H1 (cell line): Measurements from ENCODE around the gene OGFOD3. TPM values are rescaled to one million over a fixed set of nuclear protein-coding genes. Genes with fewer than 3 reads are reported as not detected.

ENCODE experiments used
- CTCF ChIA-PET: fragments of 300-600 bp; sonication (Branson Sonifier 250); formaldehyde crosslinking; loops from one replicate; lab custom pipeline; 2021; ENCODE audit not compliant: partially characterized antibody; lab: Charles Lee
- POLR2A ChIA-PET: fragments of 300-600 bp; sonication (Branson Sonifier 250); formaldehyde crosslinking; loops from one replicate; lab custom pipeline; 2021; ENCODE audit warnings: inconsistent platforms; ENCODE audit not compliant: partially characterized antibody; lab: Charles Lee
- DNase-seq, 2 experiments: peaks; one replicate each; pipeline versions ENCODE4 v3.0.0 to v3.0.0-alpha.2; 2010 to 2022; ENCODE audit warnings: low spot score in 2 of 2, low read depth in 1 of 2, mixed read lengths in 1 of 2
- FAIRE-seq: peaks from 2 replicates; lab custom pipeline; 2011; peaks lifted over from hg19 to GRCh38; lab: Jason Lieb, UNC
- H2AFZ ChIP-seq: 2 replicates; pipeline ENCODE4 v1.8.1; 2012; ENCODE audit warnings: low read length, inconsistent platforms
- H2AK5ac ChIP-seq: 2 replicates; pipeline ENCODE4 v1.6.1; 2013; ENCODE audit warnings: low read depth, low read length
- H2BK120ac ChIP-seq: replicated peaks from 2 replicates; pipeline ENCODE3; 2013; ENCODE audit warnings: low read depth, low read length, inconsistent platforms
- H2BK12ac ChIP-seq: 2 replicates; pipeline ENCODE4 v1.6.1; 2013; ENCODE audit warnings: low read depth, low read length
- H2BK15ac ChIP-seq: 2 replicates; pipeline ENCODE4 v1.6.1; 2013; ENCODE audit warnings: low read length
- H2BK20ac ChIP-seq: 2 replicates; pipeline ENCODE4 v1.6.1; 2013; ENCODE audit warnings: low read length
- H2BK5ac ChIP-seq: 2 replicates; pipeline ENCODE4 v1.6.1; 2013; ENCODE audit warnings: low read depth, low read length
- H3K14ac ChIP-seq: 2 replicates; pipeline ENCODE4 v1.6.1; 2013; ENCODE audit warnings: inconsistent platforms; ENCODE audit not compliant: insufficient read length
- H3K18ac ChIP-seq: 2 replicates; pipeline ENCODE4 v1.6.1; 2013; ENCODE audit warnings: low read length; ENCODE audit errors: extremely low read depth
- H3K23ac ChIP-seq: 2 replicates; pipeline ENCODE4 v1.6.1; 2013; ENCODE audit warnings: inconsistent platforms; ENCODE audit not compliant: insufficient read length
- H3K23me2 ChIP-seq: 2 replicates; pipeline ENCODE4 v1.6.1; 2013; ENCODE audit warnings: low read depth, low read length
- H3K27ac ChIP-seq: 2 replicates; pipeline ENCODE4 v1.6.1; 2011; ENCODE audit warnings: low read depth, low read length, inconsistent platforms
- H3K27me3 ChIP-seq, 4 experiments: replicated peaks in 1 of 4; 1 replicate in 1 of 4; 2 replicates in 3 of 4; pipeline versions ENCODE4 v1.6.1 to v1.8.1; 2011 to 2013; ENCODE audit warnings: low read length in 3 of 4, mild to moderate bottlenecking in 3 of 4, inconsistent platforms in 2 of 4, mixed read lengths in 2 of 4, moderate library complexity in 1 of 4; ENCODE audit not compliant: control insufficient read depth in 3 of 4, insufficient read depth in 3 of 4; ENCODE audit errors: extremely low read depth in 1 of 4
- H3K36me3 ChIP-seq, 4 experiments: 2 replicates each; pipeline versions ENCODE4 v1.6.1 to v1.8.1; 2011 to 2013; ENCODE audit warnings: mild to moderate bottlenecking in 4 of 4, low read length in 3 of 4, moderate library complexity in 2 of 4, control low read depth in 1 of 4, inconsistent platforms in 1 of 4; ENCODE audit not compliant: insufficient read depth in 4 of 4, control insufficient read depth in 2 of 4
- H3K4ac ChIP-seq: replicated peaks from 2 replicates; pipeline ENCODE3; 2013; ENCODE audit warnings: low read length, low read depth, mixed read lengths, inconsistent platforms; ENCODE audit not compliant: insufficient read length
- H3K4me1 ChIP-seq, 4 experiments: replicated peaks in 1 of 4; 1 replicate in 1 of 4; 2 replicates in 3 of 4; pipeline versions ENCODE4 v1.6.1 to v1.8.1; 2011 to 2013; ENCODE audit warnings: low read length in 3 of 4, inconsistent platforms in 2 of 4, mixed read lengths in 1 of 4; ENCODE audit not compliant: insufficient read depth in 4 of 4, control insufficient read depth in 3 of 4
- H3K4me2 ChIP-seq, 2 experiments: 2 replicates each; pipeline versions ENCODE4 v1.6.1 to v1.8.1; 2011 to 2013; ENCODE audit warnings: low read depth in 2 of 2, low read length in 2 of 2, control low read depth in 1 of 2, inconsistent platforms in 1 of 2, mild to moderate bottlenecking in 1 of 2; ENCODE audit not compliant: insufficient read depth in 1 of 2
- H3K4me3 ChIP-seq, 4 experiments: fragments of 200-600, 300-600 bp in 1 of 4; sonication (generic), shearing (Covaris generic), sonication (Bioruptor Twin) in 1 of 4; 2 replicates each; pipeline versions ENCODE4 v1.5.1 to v1.8.1; 2011 to 2016; ENCODE audit warnings: low read length in 4 of 4, low read depth in 3 of 4, control low read depth in 2 of 4, inconsistent platforms in 2 of 4, mild to moderate bottlenecking in 2 of 4, mixed read lengths in 1 of 4, moderate library complexity in 1 of 4; ENCODE audit not compliant: insufficient read depth in 2 of 4; ENCODE audit errors: extremely low read depth in 1 of 4
- H3K56ac ChIP-seq: replicated peaks from 2 replicates; pipeline ENCODE3; 2013; ENCODE audit warnings: low read depth, mild to moderate bottlenecking, mixed read lengths, low read length, inconsistent platforms; ENCODE audit not compliant: insufficient read length
- H3K79me1 ChIP-seq: 2 replicates; pipeline ENCODE4 v1.6.1; 2013; ENCODE audit warnings: low read depth, low read length, control low read depth
- H3K79me2 ChIP-seq, 2 experiments: 2 replicates each; pipeline versions ENCODE4 v1.6.1 to v1.8.1; 2012 to 2013; ENCODE audit warnings: low read length in 2 of 2, mild to moderate bottlenecking in 2 of 2, inconsistent platforms in 1 of 2; ENCODE audit not compliant: insufficient read depth in 2 of 2, control insufficient read depth in 1 of 2
- H3K9ac ChIP-seq, 4 experiments: replicated peaks in 1 of 4; 1 replicate in 1 of 4; 2 replicates in 3 of 4; pipeline versions ENCODE4 v1.6.1 to v1.8.1; 2011 to 2013; ENCODE audit warnings: low read depth in 3 of 4, low read length in 3 of 4, control low read depth in 2 of 4, mild to moderate bottlenecking in 2 of 4, moderate library complexity in 2 of 4, inconsistent platforms in 1 of 4; ENCODE audit errors: extremely low read depth in 1 of 4
- H3K9me3 ChIP-seq, 2 experiments: 2 replicates each; pipeline versions ENCODE4 v1.6.1 to v1.8.1; 2012 to 2013; ENCODE audit warnings: mild to moderate bottlenecking in 2 of 2, moderate library complexity in 2 of 2, control low read depth in 1 of 2, inconsistent platforms in 1 of 2, low read depth in 1 of 2, low read length in 1 of 2, mixed read lengths in 1 of 2; ENCODE audit not compliant: insufficient read depth in 2 of 2
- H4K20me1 ChIP-seq, 2 experiments: replicated peaks in 1 of 2; 2 replicates each; pipeline versions ENCODE3 to v1.8.1; 2011 to 2013; ENCODE audit warnings: inconsistent platforms in 2 of 2, low read length in 2 of 2, mild to moderate bottlenecking in 1 of 2; ENCODE audit not compliant: insufficient read depth in 2 of 2, control insufficient read depth in 1 of 2
- H4K5ac ChIP-seq: 2 replicates; pipeline ENCODE4 v1.6.1; 2013; ENCODE audit warnings: low read length, low read depth, mixed read lengths, inconsistent platforms; ENCODE audit not compliant: insufficient read length
- H4K8ac ChIP-seq: 2 replicates; pipeline ENCODE4 v1.8.0; 2013; ENCODE audit warnings: mild to moderate bottlenecking, moderate library complexity, low read length, inconsistent platforms; ENCODE audit not compliant: insufficient read depth; ENCODE audit errors: extremely low read depth
- H4K91ac ChIP-seq: replicated peaks from 2 replicates; pipeline ENCODE3; 2013; ENCODE audit warnings: low read length, mixed read lengths, inconsistent platforms; ENCODE audit not compliant: insufficient read length
- CBX5 ChIP-seq: fragments of 300-800, 300-1000 bp; sonication (generic); IDR thresholded peaks from 2 replicates; pipeline ENCODE4 v1.7.1; 2016; ENCODE audit warnings: antibody characterized with exemption, low read length, low read depth
- E2F6 ChIP-seq: IDR thresholded peaks from 2 replicates; pipeline ENCODE4 v1.6.1; 2012; ENCODE audit warnings: inconsistent platforms
- HDAC2 ChIP-seq, 2 experiments: fragments of 300-600 bp in 1 of 2; sonication (generic) in 1 of 2; IDR thresholded peaks; 2 replicates each; pipeline ENCODE4 v1.6.1; 2011 to 2012; ENCODE audit warnings: low read depth in 2 of 2, low read length in 2 of 2, mild to moderate bottlenecking in 2 of 2, moderate library complexity in 2 of 2, borderline replicate concordance in 1 of 2, inconsistent platforms in 1 of 2
- PHF8 ChIP-seq: fragments of 200-600 bp; sonication (generic); conservative IDR thresholded peaks from 2 replicates; pipeline ENCODE4 v1.7.1; 2012; ENCODE audit warnings: low read depth, mild to moderate bottlenecking, inconsistent platforms, low read length, moderate library complexity
- POLR2A ChIP-seq, 2 experiments: IDR thresholded peaks; 1 replicate in 1 of 2; 2 replicates in 1 of 2; pipeline ENCODE4 v1.6.1; 2011; ENCODE audit warnings: low read depth in 2 of 2, low read length in 2 of 2, mild to moderate bottlenecking in 2 of 2; ENCODE audit errors: control extremely low read depth in 1 of 2
- SIN3A ChIP-seq, 2 experiments: IDR thresholded peaks in 1 of 2; conservative IDR thresholded peaks in 1 of 2; 2 replicates each; pipeline ENCODE4 v1.6.1; 2011 to 2012; ENCODE audit warnings: low read length in 2 of 2, improper control_type of control experiment in 1 of 2, low read depth in 1 of 2, mild to moderate bottlenecking in 1 of 2
- WGBS, 2 experiments: shearing (Covaris generic) in 1 of 2; methylation state at CpG; one replicate each; pipeline versions ENCODE4 v1.1.6 to v1.1.7; 2013 to 2015; ENCODE audit warnings: low lambda C conversion rate in 2 of 2, mixed read lengths in 2 of 2, inconsistent platforms in 1 of 2, low coverage in 1 of 2, missing lambda C conversion rate in 1 of 2; ENCODE audit not compliant: insufficient replicate concordance in 2 of 2, insufficient coverage in 1 of 2, insufficient read length in 1 of 2; ENCODE audit errors: extremely low coverage in 1 of 2, missing lambda C conversion rate in 1 of 2; 5-methylcytosine and 5-hydroxymethylcytosine counted together
- polyA plus RNA-seq, 7 experiments: library from polyadenylated mRNA; depleted of rRNA in 3 of 7; stranded (reverse) in 5 of 7; unstranded in 2 of 7; fragments of >200 nt in 5 of 7; fragments of 200-250 nt in 2 of 7; gene quantifications; 1 replicate in 5 of 7; 2 replicates in 1 of 7; 4 replicates in 1 of 7; pipeline versions ENCODE4 v1.2.1 to v1.2.3, GENCODE V29; 2011 to 2013; ENCODE audit warnings: missing spikeins in 2 of 7, mixed read lengths in 2 of 7
- total RNA-seq: library from RNA; stranded (reverse); fragmentation: NEBNext Ultra II Directional; extraction: Animal tissue kit (Norgen Biotek cat#: 25700); gene quantifications from 2 replicates; pipeline ENCODE4 v1.2.1, GENCODE V29; 2021
- TF ChIP-seq, protein P1 (sequence below): IDR thresholded peaks from 2 replicates; pipeline ENCODE4 v1.6.1; 2012; ENCODE audit warnings: low read length, inconsistent platforms

Gene OGFOD3
- total and polyA plus RNA-seq, 2 of the 8 experiments (the other 6 are each of a cell fraction or from before 2014, with no cell fraction given) = 21.1 to 21.8 TPM

DNA sequence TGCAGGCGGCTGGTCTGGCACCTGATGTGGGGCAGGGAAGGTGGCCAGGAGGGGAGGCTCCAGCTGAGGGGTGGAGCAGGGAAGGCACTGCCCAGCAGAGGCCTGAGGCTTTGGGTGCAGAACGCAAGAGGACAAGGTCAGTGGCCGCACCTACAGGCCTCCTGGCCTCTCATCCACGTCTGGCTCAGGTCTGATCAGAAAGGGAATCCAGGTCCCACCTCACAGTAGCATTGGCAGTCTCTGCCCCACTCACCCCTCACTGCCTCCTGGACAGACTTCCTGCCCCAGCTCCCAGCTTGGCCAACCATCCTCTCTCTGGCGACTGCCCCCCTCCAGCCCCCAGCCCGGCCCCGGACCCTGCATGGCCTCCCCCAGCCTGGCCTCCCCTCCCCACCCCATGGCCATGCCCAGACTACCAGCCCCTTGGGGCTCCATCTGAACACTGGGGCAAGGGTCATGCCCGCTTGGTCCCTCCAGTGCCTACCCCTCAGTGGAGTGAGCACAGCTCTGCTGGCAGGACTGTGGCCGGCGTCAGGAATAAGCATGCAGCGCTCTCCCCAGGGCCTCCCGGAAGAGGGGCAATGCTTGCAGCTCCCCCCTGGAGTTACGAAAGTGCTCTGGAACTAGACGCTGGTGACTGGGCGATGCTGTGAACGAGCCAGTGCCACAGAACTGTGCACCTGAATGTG is 42.2 kb downstream of the OGFOD3 start:
- Histone ChIP-seq H3K14ac (no peak overlapping the region), H2AFZ (no peak overlapping the region), H2BK15ac (no peak overlapping the region), H4K8ac (peak overlapping the region; percentile 68; the same call in 1 of the 2 replicates), H2AK5ac (no peak overlapping the region), H2BK120ac (no peak overlapping the region), H3K9me3 (no peaks in the 10 kb centered on the region), H2BK5ac (no peak overlapping the region), H3K27ac (no peak overlapping the region), H4K91ac (no peak overlapping the region), H3K9ac (no peak overlapping the region), H3K4ac (no peak overlapping the region), H3K27me3 (peaks cover 24 to 48% (median 38%) of the 10 kb centered on the region in 4 experiments), H3K4me2 (no peak overlapping the region), H3K23ac (no peak overlapping the region), H3K4me1 (peaks cover 0 to 2% (median 0%) of the 10 kb centered on the region in 4 experiments; a peak in 2 of 7 replicates), H3K79me1 (no peaks in the 10 kb centered on the region), H3K18ac (no peak overlapping the region), H4K20me1 (peaks cover 0 to 4% of the 10 kb centered on the region in 2 experiments), H2BK12ac (no peak overlapping the region), H3K79me2 (no peaks in the 10 kb centered on the region), H3K4me3 (no peak overlapping the region), H3K56ac (no peak overlapping the region), H2BK20ac (no peak overlapping the region), H3K23me2 (peaks cover 7% of the 10 kb centered on the region; the same call in 1 of the 2 replicates), H4K5ac (no peak overlapping the region), H3K36me3 (no peaks in the 10 kb centered on the region)
- POLR2A ChIA-PET = interaction anchor here (3.2 kb wide), 1 partner anchor 8 kb away, joined by 14 read pairs; no protein-coding TSS in a partner anchor
- CTCF ChIA-PET = interaction anchor here (0.6 to 1.0 kb wide), 3 partner anchors 14 to 587 kb away, joined by 3 read pairs; no protein-coding TSS in a partner anchor
- DNase-seq (no peak), FAIRE-seq (no peak)
- TF ChIP-seq CBX5 (no peak), POLR2A (IDR thresholded peaks at IDR 0.05; ENCODE audit: control extremely low read depth in 1 of 2, low read depth in 2 of 2, low read length in 2 of 2) (no peak), SIN3A (conservative IDR thresholded peaks at IDR 0.05 in 1 of 2, IDR thresholded peaks at IDR 0.05 in 1 of 2; ENCODE audit: low read depth in 1 of 2, low read length in 2 of 2) (no peak), E2F6 (no peak), PHF8 (no peak), HDAC2 (IDR thresholded peaks at IDR 0.05; ENCODE audit: borderline replicate concordance in 1 of 2, low read depth in 2 of 2, low read length in 2 of 2) (no peak)
- TF ChIP-seq, protein P1, sequence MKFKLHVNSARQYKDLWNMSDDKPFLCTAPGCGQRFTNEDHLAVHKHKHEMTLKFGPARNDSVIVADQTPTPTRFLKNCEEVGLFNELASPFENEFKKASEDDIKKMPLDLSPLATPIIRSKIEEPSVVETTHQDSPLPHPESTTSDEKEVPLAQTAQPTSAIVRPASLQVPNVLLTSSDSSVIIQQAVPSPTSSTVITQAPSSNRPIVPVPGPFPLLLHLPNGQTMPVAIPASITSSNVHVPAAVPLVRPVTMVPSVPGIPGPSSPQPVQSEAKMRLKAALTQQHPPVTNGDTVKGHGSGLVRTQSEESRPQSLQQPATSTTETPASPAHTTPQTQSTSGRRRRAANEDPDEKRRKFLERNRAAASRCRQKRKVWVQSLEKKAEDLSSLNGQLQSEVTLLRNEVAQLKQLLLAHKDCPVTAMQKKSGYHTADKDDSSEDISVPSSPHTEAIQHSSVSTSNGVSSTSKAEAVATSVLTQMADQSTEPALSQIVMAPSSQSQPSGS = no peak
- WGBS, 2 experiments = 86% methylated on average over 14 of the region's 16 CpGs; no CpG with 5 or more reads in 1 of the 2 experiments
